ENCODE results near the gene MED13L. TPM values are rescaled to one million over a fixed set of nuclear protein-coding genes. Genes with fewer than 3 reads are reported as not detected.

The MED13L gene
- total RNA-seq, 1 experiment from 2014 or later = 80.5 TPM

GRCh38 chr12:116323406-116324386 is 46.2 kb upstream of the MED13L start:
- H3K9me3 Mint-ChIP-seq = peaks cover 7% of the 10 kb centered on the region
- no peaks in the 10 kb centered on the region for H3K36me3 Mint-ChIP-seq
- ATAC-seq = no peak
- no peaks in the 10 kb centered on the region for H3K27me3 Mint-ChIP-seq (ENCODE audit: low read depth)
- ChIA-PET POLR2A (interaction anchor here (0.6 to 0.7 kb wide), 3 partner anchors 10 to 265 kb away, joined by 3 to 4 read pairs (median 3); no protein-coding TSS in a partner anchor), CTCF (interaction anchor here (0.7 kb wide), 1 partner anchor 327 kb away, joined by 3 read pairs; no protein-coding TSS in a partner anchor)
- no peak overlapping the region for H3K27ac Mint-ChIP-seq
- no peak for DNase-seq (ENCODE audit: low spot score)
- peaks cover 10% of the 10 kb centered on the region for H3K4me1 Mint-ChIP-seq
- TF ChIP-seq MXD4 (CRISPR knock-in tag; IDR thresholded peaks at IDR 0.05; ENCODE audit: borderline replicate concordance) = no peak
- no peak for TF ChIP-seq NR3C1 (CRISPR knock-in tag; conservative IDR thresholded peaks at IDR 0.05; ENCODE audit: low read depth)
- TF ChIP-seq, protein P1, sequence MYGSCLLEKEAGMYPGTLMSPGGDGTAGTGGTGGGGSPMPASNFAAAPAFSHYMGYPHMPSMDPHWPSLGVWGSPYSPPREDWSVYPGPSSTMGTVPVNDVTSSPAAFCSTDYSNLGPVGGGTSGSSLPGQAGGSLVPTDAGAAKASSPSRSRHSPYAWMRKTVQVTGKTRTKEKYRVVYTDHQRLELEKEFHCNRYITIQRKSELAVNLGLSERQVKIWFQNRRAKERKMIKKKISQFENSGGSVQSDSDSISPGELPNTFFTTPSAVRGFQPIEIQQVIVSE (CRISPR knock-in tag; IDR thresholded peaks at IDR 0.05; ENCODE audit: borderline replicate concordance) = no peak
- TF ChIP-seq ETV6 (CRISPR knock-in tag; IDR thresholded peaks at IDR 0.05) = no peak
- no peak for TF ChIP-seq NR2C2 (CRISPR knock-in tag; IDR thresholded peaks at IDR 0.05)
- TF ChIP-seq ERG (CRISPR knock-in tag; IDR thresholded peaks at IDR 0.05) = no peak
- no peak overlapping the region for H3K4me3 Mint-ChIP-seq

GRCh38 chr12:116321913-116322312 is 44.4 kb upstream of the MED13L start:
- POLR2A ChIA-PET = no interaction called here
- ATAC-seq (no peak), DNase-seq (ENCODE audit: low spot score) (no peak)
- TF ChIP-seq ETV6 (CRISPR knock-in tag; IDR thresholded peaks at IDR 0.05) (no peak), FOXJ3 (CRISPR knock-in tag; IDR thresholded peaks at IDR 0.05; ENCODE audit: borderline replicate concordance) (no peak), GRHL2 (CRISPR knock-in tag; IDR thresholded peaks at IDR 0.05; ENCODE audit: insufficient replicate concordance, severe bottlenecking) (no peak), ZNF138 (CRISPR knock-in tag; conservative IDR thresholded peaks at IDR 0.05) (no peak), CBFB (CRISPR knock-in tag; IDR thresholded peaks at IDR 0.05; ENCODE audit: low read depth) (no peak), MYBL2 (CRISPR knock-in tag; IDR thresholded peaks at IDR 0.05) (no peak), ESRRA (CRISPR knock-in tag; IDR thresholded peaks at IDR 0.05; ENCODE audit: borderline replicate concordance) (no peak), IRF2 (CRISPR knock-in tag; IDR thresholded peaks at IDR 0.05; ENCODE audit: borderline replicate concordance, low read depth) (no peak), SMAD3 (CRISPR knock-in tag; IDR thresholded peaks at IDR 0.05; ENCODE audit: borderline replicate concordance) (no peak), GTF2I (CRISPR knock-in tag; conservative IDR thresholded peaks at IDR 0.05) (no peak), ZBTB21 (CRISPR knock-in tag; IDR thresholded peaks at IDR 0.05; ENCODE audit: borderline replicate concordance) (no peak), NFATC4 (CRISPR knock-in tag; IDR thresholded peaks at IDR 0.05) (no peak), ZNF423 (CRISPR knock-in tag; IDR thresholded peaks at IDR 0.05) (no peak), ZNF263 (CRISPR knock-in tag; IDR thresholded peaks at IDR 0.05; ENCODE audit: low read depth) (no peak), SMAD4 (CRISPR knock-in tag; IDR thresholded peaks at IDR 0.05) (no peak), TEAD1 (CRISPR knock-in tag; IDR thresholded peaks at IDR 0.05) (no peak)
- TF ChIP-seq, protein P2, sequence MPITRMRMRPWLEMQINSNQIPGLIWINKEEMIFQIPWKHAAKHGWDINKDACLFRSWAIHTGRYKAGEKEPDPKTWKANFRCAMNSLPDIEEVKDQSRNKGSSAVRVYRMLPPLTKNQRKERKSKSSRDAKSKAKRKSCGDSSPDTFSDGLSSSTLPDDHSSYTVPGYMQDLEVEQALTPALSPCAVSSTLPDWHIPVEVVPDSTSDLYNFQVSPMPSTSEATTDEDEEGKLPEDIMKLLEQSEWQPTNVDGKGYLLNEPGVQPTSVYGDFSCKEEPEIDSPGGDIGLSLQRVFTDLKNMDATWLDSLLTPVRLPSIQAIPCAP (CRISPR knock-in tag; IDR thresholded peaks at IDR 0.05) = no peak
- TF ChIP-seq, protein P3, sequence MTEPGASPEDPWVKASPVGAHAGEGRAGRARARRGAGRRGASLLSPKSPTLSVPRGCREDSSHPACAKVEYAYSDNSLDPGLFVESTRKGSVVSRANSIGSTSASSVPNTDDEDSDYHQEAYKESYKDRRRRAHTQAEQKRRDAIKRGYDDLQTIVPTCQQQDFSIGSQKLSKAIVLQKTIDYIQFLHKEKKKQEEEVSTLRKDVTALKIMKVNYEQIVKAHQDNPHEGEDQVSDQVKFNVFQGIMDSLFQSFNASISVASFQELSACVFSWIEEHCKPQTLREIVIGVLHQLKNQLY (CRISPR knock-in tag; IDR thresholded peaks at IDR 0.05) = no peak
- TF ChIP-seq, protein P4, sequence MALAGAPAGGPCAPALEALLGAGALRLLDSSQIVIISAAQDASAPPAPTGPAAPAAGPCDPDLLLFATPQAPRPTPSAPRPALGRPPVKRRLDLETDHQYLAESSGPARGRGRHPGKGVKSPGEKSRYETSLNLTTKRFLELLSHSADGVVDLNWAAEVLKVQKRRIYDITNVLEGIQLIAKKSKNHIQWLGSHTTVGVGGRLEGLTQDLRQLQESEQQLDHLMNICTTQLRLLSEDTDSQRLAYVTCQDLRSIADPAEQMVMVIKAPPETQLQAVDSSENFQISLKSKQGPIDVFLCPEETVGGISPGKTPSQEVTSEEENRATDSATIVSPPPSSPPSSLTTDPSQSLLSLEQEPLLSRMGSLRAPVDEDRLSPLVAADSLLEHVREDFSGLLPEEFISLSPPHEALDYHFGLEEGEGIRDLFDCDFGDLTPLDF (CRISPR knock-in tag; IDR thresholded peaks at IDR 0.05) = no peak
- TF ChIP-seq, protein P5, sequence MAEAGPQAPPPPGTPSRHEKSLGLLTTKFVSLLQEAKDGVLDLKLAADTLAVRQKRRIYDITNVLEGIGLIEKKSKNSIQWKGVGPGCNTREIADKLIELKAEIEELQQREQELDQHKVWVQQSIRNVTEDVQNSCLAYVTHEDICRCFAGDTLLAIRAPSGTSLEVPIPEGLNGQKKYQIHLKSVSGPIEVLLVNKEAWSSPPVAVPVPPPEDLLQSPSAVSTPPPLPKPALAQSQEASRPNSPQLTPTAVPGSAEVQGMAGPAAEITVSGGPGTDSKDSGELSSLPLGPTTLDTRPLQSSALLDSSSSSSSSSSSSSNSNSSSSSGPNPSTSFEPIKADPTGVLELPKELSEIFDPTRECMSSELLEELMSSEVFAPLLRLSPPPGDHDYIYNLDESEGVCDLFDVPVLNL (CRISPR knock-in tag; IDR thresholded peaks at IDR 0.05; ENCODE audit: borderline replicate concordance, low read depth) = no peak
- Mint-ChIP-seq H3K9me3 (no peaks in the 10 kb centered on the region), H3K4me1 (peaks cover 10% of the 10 kb centered on the region), H3K36me3 (no peaks in the 10 kb centered on the region), H3K4me3 (no peak overlapping the region), H3K27ac (no peak overlapping the region), H3K27me3 (ENCODE audit: low read depth) (no peaks in the 10 kb centered on the region)
- CTCF ChIA-PET = no interaction called here

Data from WTC11 (cell line).